Left ventricle myocardium superior (tissue), 1 donor: ENCODE results near the gene MAK. TPM values are rescaled to one million over a fixed set of nuclear protein-coding genes. Genes with fewer than 3 reads are reported as not detected.
"Not testable (repeated sequence)": the region's sequence is repeated elsewhere in the genome, so short reads cannot be mapped to it uniquely, and the experiment has no call there.

Source experiments
- ATAC-seq: fragments of 200-7000 bp; cut with Tn5 transposase; one replicate; pipeline ENCODE4 v1.9.1; 2020; ENCODE audit warnings: mild to moderate bottlenecking, moderate library complexity
- DNase-seq: peaks from one replicate; pipeline ENCODE4 v3.0.0-alpha.2; 2020
- intact Hi-C: fragments of 100-400 bp; cut with micrococcal nuclease; formaldehyde crosslinking; loops from one replicate; pipeline ENCODE4 v1.11.0; 2022
- total RNA-seq: library from RNA; stranded (reverse); fragmentation: NEBNext Ultra II Directional; extraction: Animal tissue kit (Norgen Biotek cat#: 25700); gene quantifications from one replicate; pipeline ENCODE4 v1.2.1, GENCODE V29; 2021
- donor health status: DM: no; HTN: yes; CAD: no; lungs with severe emphysema.

The MAK gene
- total RNA-seq, 1 donor from 2014 or later, result 0.07 TPM

DNA sequence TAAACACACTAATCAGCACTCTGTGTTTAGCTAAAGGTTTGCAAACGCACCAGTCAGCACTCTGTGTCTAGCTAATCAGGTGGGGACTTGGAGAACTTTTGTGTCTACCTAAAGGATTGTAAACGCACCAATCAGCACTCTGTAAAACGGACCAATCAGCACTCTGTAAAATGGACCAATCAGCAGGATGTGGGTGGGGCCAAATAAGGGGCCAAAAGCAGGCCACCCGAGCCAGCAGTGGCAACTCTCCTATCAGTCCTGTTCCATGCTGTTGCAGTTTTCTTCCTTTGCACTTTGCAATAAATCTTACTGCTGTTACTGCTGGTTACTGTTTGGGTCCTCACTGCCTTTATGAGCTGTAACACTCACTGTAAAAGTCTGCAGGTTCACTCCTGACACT lies 96.7 kb downstream of the MAK start:
- DNase-seq, ATAC-seq, intact Hi-C loops: not testable (repeated sequence)

DNA sequence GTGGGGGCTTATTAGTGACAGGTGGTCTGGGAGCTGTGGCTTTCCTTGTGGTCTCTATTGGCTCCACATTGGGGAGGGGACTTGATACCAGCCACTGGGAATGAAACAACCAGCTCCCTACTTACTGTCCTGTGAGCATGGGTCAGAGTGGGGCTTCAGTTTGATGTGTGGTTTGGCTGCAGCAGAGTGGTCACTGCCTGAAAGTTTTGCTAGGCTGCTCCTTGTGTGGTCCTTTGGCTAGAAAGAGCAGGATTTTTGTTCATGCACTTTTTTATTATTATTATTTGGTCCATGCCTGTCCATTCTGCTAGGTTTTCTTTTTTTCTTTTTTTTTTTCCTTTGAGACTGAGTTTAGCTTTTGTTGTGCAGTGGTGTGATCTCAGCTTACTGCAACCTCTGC lies 98.3 kb downstream of the MAK start:
- intact Hi-C loops, result no loop called here
- DNase-seq (no peak), ATAC-seq (no peak)

DNA sequence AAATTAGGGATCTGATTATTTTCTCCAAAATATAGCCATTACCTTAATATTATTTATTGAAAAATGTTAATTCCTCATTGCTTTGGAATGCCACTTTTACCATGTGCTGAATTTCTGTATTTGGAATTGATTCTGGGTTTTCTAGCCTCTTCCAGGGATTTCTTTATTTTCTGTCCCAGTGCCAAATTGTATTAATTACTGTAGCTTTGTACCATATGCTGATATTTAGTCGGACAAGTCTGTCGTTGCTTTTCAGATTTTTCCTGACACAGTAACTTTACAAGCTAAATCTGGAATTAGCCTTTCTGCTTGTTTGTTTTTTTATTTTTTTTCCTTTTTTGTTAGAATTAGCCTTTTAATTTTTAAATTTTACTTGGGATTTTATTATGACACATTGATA lies 101.6 kb downstream of the MAK start:
- no peak for DNase-seq
- intact Hi-C loops, result no loop called here
- ATAC-seq, result no peak

DNA sequence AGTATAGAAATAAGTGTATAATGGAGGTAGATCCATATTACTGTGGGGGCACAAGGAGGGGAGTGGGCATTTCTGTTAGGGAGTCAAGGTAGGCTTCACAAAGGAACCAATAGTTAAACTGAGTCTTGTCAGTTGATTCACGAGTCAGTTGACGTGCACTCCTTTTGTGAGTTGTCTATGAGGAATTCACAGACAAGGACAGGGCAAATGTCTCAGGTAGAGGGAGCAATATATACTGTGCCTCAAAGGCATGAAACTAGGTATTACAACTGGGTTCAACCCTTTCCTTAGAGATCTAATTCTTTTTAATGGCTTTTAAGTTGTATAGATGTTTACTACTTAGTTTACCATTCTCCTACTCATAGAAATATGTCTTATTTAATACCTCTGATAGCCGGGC lies 104.5 kb downstream of the MAK start:
- ATAC-seq, result no peak
- DNase-seq, result no peak
- intact Hi-C loops, result no loop called here

DNA sequence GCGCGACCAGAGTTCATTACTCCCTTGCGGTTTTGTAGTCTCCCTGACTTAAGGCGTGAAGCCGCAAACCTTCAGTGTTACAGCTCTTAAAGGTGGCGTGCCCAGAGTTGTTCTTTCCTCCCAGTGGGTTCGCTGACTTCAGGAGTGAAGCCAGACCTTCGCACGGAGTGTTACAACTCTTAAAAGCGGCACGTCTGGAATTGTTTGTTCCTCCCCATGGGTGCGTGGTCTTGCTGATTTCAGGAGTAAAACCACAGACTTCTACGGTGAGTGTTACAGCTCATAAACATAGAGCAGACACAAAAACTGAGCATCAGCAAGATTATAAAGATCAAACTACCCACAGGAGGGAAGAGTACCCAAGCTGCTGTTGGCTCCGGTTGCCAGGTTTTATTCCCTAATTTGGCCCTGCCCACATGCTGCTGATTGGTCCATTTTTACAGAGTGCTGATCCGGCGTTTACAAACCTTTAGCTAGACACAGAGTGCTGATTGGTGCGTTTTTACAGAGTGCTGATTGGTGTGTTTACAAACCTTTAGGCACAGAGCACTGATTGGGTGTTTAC lies 105.1 kb downstream of the MAK start:
- DNase-seq, result no peak
- intact Hi-C loops, result no loop called here
- ATAC-seq, result no peak

DNA sequence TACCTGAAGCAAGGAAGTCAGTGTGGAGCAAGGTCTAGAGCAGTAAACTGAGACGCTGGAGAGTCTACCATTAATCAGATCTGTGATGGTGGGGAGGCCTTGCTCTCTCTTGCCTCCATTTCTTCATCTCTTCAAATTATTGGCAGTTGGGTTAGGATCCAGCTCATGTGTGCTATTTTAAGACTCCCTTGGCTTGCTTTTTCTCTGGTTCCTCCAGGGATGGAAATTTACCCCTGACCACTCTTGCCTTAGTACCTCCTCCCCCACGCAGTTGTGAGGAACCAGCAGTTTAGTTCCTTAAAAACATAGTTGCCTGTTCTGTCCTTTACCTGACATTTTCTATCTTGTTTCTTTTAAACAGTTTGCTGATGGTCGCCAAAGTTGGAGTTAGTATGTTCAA lies 108.1 kb downstream of the MAK start:
- ATAC-seq, result peak; percentile 51
- intact Hi-C loops, result no loop called here

DNA sequence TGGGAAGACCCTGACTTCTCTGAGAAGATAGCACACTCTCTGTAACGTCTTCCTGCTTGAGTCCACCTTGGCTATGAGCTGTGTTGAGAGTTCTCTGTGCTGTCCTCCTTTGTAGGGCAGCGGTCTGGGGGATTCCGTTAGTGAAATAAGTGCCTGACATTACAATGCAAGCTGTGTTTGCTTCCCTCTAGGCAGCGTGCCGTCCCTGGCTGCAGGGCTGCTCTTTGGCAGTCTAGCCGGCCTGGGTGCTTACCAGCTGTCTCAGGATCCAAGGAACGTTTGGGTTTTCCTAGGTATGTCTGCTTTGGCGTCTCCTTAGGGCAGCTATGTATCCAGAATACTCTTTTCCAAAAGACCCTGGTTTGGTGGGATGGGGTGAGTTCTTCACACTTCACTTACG lies 112.6 kb downstream of the MAK start:
- intact Hi-C loops, result no loop called here
- DNase-seq (no peak), ATAC-seq (no peak)

More for the DNA sequence above, 108.1 kb downstream of the MAK start:
- DNase-seq, result no peak

DNA sequence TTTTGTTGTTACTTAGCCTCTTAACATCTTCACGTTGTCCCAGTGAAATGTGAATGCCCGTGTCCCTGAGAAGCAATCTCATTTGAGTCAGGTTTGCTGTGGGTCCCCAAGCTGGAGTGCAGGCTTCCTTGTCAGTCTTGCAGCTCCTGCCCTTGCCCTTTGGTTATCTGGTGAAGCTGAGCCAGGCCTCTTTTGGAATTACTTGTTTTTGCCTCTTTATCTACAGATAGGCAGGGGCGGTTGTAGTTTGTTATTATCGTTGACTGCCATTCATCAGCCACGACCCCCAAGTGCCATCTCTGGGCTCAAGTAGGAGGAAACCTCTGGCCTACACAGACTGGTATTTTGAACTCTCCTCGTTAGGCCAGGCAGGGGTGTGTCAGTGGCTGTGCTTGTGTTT lies 113.3 kb downstream of the MAK start:
- intact Hi-C loops, result no loop called here
- ATAC-seq (no peak), DNase-seq (no peak)

DNA sequence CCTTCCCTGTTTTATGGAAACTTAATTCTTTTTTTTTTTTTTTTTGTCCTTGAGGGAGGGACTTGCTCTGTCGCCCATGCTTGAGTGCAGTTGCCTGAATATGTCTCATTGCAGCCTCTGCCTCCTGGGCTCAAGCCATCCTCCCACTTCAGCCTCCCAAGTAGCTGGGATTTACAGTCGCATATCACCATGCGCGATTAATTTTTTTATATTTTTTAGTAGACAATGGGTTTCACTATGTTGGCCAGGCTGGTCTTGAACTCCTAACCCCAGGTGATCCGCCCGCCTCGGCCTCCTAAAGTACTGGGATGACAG lies 114.8 kb downstream of the MAK start:
- ATAC-seq (no peak), DNase-seq (no peak)
- intact Hi-C loops, result no loop called here

DNA sequence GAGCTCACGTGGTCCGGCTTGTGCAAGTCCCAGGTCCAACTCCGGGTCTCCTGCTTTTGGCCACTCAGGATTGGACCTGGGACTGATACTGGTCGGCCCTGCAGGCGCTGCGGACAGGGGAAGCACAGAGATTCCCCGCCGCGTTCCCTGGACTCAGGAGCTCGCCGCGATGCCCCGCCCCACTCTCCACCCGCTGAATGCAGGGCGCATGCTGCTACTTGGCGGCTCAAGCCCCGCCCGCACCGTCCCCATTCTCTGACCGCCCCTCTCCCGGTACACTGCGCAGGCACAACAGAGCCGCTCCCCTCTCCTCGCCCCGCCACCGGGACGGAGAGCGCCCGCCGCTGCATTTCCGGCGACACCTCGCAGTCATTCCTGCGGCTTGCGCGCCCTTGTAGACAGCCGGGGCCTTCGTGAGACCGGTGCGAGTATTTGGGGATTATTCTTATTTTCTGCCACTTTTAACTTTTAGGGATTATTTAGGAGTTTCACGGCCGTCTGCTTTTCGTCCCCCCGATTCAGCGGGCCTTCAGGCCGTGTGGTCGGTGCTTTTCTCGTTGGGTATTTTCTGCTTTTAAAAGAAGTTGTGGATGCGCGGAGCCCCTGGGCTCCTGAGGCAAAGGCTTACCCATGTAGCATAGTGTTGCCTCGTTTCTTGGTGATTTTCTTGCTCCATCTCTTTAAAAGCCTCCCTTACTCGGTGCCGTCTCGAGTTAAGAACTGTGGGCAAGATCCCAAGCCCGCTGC lies 115.3 kb downstream of the MAK start, which contains the start of gene TMEM14C:
TMEM14C (plus strand) TSS at position 251 of the 747 bp plus-strand sequence. CDS start 1,544 bp downstream, outside the sequence.
- ATAC-seq (peak; percentile 99), DNase-seq (peak; percentile 100)
- intact Hi-C loops, result no loop called here

DNA sequence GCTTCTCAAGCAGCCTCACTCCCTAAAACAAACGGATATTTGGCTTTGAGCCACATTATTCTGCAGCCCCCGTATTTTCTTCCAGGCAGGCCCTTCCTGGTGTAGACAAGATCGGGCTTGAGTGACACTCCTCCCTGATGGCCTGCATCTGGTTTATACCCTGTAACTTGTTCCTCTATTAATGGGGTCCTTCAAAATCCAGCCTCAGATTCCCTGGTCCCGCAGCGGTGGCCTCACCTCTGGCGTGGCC lies 115.8 kb downstream of the MAK start:
- ATAC-seq, result no peak
- no peak for DNase-seq
- intact Hi-C loops, result no loop called here

DNA sequence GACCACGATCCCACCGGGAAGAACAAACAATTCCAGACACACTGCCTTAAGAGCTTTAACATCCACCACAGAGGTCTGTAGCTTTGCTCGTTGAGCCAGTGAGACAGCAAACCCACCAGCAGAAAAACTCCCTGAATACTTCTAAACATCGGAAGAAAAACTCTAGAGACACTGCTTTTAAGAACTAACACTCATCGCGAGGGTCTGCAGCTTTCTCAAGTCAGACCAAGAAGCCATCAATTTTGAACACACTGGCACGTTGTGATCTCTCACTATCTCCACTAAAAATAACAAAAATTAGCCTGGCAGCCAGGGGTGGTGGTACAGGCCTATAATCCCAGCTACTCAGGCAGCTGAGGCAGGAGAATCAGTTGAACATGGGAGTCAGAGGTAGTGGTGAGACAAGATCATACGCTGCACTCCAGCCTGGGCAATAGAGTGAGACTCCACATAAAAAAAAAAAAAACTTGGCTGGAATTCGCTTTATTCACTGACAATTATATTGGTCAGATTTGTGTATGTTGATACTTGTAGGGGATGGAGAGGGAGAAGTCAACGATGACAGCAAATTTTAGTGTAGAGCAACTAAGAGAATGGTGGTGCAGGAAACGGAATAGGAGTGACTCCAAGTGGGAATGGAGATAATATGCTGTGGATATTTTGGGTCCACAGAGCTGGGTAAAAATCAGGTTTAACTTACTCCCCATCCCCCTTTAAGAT lies 116.3 kb downstream of the MAK start:
- DNase-seq, result no peak
- no peak for ATAC-seq
- intact Hi-C loops, result no loop called here

DNA sequence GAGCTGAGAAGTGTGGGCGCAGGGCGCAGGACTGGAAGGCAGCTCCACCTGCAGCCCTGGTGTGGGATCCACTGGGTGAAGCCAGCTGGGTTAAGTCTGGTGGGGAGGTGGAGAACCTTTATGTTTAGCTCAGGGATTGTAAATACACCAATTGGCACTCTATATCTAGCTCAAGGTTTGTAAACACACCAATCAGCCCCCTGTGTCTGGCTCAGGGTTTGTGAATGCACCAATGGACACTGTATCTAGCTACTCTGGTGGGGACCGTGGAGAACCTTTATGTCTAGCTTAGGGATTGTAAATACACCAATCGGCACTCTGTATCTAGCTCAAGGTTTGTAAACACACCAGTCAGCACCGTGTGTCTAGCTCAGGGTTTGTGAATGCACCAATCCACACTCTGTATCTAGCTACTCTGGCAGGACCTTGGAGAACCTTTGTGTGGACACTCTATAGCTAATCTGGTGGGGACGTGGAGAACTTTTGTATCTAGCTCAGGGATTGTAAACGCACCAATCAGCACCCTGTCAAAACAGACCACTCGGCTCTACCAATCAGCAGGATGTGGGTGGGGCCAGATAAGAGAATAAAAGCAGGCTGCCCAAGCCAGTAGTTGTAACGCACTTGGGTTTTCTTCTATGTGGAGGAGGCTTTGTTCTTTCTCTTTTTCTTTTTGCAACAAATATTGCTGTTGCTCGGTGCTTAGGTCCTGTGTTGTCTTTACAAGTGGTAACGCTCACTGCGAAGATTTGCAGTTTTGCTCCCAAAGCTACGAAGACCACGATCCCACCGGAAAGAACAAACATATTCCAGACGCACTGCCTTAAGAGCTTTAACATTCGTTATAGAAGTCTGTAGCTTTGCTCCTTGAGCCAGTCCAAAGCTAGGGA lies 117.1 kb downstream of the MAK start:
- intact Hi-C loops, DNase-seq, ATAC-seq: not testable (repeated sequence)

DNA sequence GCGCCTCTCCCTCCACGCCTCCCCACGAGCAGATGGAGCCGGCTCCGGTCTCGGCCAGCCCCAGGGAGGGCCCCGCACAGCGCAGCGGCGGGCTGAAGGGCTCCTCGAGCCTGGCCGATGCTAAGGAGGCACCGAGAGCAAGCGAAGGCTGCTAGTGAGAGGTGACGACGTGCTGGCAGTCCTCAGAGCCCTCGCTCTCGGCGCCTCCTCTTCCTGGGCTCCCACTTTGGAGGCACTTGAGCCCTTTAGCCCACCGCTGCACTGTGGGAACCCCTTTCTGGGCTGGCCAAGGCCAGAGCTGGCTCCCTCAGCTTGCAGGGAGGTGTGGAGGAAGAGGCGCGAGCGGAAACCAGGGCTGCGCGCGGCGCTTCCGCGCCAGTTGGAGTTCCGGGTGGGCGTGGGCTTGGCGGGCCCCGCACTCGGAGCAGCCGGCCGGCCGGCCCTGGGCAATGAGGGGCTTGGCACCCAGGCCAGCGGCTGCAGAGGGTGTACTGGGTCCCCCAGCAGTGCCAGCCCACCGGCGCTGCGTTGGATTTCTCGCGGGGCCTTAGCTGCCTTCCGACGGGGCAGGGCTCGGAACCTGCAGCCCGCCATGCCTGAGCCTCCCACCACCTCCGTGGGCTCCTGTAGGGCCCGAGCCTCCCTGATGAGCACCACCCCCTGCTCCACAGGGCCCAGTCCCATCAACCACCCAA lies 117.9 kb downstream of the MAK start:
- DNase-seq, result peak; percentile 78
- intact Hi-C loops, result no loop called here
- ATAC-seq, result no peak

DNA sequence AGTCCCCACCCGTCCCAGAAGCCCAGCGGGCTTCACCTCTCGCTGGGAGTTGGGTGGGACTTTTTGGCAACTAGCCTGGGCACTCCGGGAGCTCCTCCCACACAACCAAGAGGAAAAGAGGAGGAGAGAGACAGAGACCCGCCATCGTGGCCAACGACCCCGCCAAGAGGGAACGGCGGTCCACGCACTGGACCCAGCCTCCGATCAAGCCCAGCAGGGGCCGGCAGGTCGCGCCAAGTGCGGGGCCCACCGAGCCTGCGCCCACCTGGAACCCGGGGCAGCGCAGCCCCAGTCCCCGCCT lies 118.4 kb downstream of the MAK start:
- intact Hi-C loops, result no loop called here
- DNase-seq, result peak; percentile 61
- ATAC-seq, result no peak

DNA sequence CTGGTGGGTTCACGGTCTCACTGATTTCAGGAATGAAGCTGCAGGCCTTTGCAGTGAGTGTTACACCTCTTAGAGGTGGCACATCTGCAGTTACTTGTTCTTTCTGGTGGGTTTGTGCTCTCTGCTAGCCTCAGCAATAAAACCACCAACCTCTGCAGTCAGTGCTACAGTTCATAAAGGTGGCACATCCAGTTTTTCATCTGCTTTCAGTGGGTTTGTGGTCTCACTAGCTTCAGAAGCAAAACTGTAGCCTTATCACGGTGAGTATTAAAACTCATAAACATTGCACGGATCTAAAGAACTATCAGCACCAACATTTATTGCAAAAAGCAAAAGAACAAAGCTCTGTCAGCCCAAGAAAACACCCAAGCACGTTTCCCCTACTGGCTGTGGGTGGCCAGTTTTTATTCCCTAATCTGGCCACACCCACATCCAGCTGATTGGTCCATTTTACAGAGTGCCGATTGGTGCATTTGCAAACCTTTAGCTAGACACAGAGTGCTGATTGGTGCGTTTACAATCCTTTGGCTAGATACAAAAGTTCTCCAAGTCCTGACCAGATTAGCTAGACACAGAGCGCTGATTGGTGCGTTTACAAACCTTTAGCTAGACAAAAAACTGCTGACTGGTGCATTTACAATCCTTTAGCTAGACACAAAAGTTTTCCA lies 118.9 kb downstream of the MAK start:
- DNase-seq, result no peak
- intact Hi-C loops, result no loop called here
- no peak for ATAC-seq

DNA sequence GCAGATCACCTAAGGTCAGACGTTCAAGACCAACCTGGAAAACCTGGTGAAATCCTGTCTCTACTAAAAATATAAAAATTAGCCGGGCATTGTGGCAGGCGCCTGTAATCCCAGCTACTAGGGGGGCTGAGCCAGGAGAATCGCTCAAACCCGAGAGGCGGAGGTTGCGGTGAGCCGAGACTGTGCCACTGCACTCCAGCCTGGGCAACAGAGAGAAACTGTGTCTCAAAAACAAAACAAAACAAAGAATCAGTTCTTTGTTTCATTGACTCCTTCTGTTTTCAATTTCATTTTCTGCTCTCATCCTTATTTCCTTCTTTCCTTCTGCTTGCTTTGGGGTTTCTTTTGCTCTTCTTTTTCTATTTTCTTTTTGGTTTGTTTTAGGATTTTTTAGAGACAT lies 124.4 kb downstream of the MAK start:
- DNase-seq (no peak), ATAC-seq (no peak)
- intact Hi-C loops, result no loop called here
